GM19238 (cell line): ENCODE measurements around the gene CFAP99.
"Not testable (repeated sequence)": the region's sequence is repeated elsewhere in the genome, so short reads cannot be mapped to it uniquely, and the experiment has no call there.

Experiments
- DNase-seq: peaks from one replicate; pipeline ENCODE4 v3.0.0; 2011; ENCODE audit warnings: low spot score; ENCODE audit not compliant: insufficient read length

Gene CFAP99

GRCh38 chr4:2446656-2447564 is 28.2 kb downstream of the CFAP99 start:
- no peak for DNase-seq

GRCh38 chr4:2448589-2448988 is 29.8 kb downstream of the CFAP99 start:
- DNase-seq = no peak

- no peak for DNase-seq
These were observed 30.3 kb downstream of the CFAP99 start for GRCh38 chr4:2449051-2449450.

GRCh38 chr4:2449511-2450392 is 31.0 kb downstream of the CFAP99 start:
- DNase-seq = no peak

GRCh38 chr4:2450394-2451035 is 31.8 kb downstream of the CFAP99 start:
- no peak for DNase-seq

GRCh38 chr4:2451036-2451520 is 32.3 kb downstream of the CFAP99 start:
- no peak for DNase-seq

GRCh38 chr4:2451821-2452785 is 33.3 kb downstream of the CFAP99 start:
- no peak for DNase-seq

GRCh38 chr4:2457481-2458295 is 38.9 kb downstream of the CFAP99 start:
- no peak for DNase-seq

GRCh38 chr4:2458546-2459491 is 40.1 kb downstream of the CFAP99 start:
- DNase-seq = no peak

- no peak for DNase-seq
These were observed 41.0 kb downstream of the CFAP99 start for GRCh38 chr4:2459589-2460349.

GRCh38 chr4:2461246-2461960 is 42.6 kb downstream of the CFAP99 start:
- no peak for DNase-seq

- DNase-seq = peak; percentile 85
These were observed 43.6 kb downstream of the CFAP99 start for GRCh38 chr4:2462218-2462991.

GRCh38 chr4:2462992-2463762 is 44.4 kb downstream of the CFAP99 start:
- DNase-seq = no peak

- no peak for DNase-seq
These were observed 46.3 kb downstream of the CFAP99 start for GRCh38 chr4:2465032-2465431.

- DNase-seq = not testable (repeated sequence)
These were observed 46.8 kb downstream of the CFAP99 start for GRCh38 chr4:2465544-2465943.
